GM23338 (cell line): ENCODE data around the gene RUVBL2. TPM values are rescaled to one million over a fixed set of nuclear protein-coding genes. Genes with fewer than 3 reads are reported as not detected.

Source experiments
- ATAC-seq: fragments of 200-7000 bp; cut with Tn5 transposase; 3 replicates; pipeline ENCODE4 v1.9.1; 2020
- DNase-seq: peaks from one replicate; pipeline ENCODE4 v3.0.0-alpha.2; 2015; ENCODE audit warnings: low spot score
- H2AFZ ChIP-seq: fragments of 200-600 bp; sonication (generic); 2 replicates; pipeline ENCODE4 v1.8.0; 2016; ENCODE audit warnings: antibody characterized with exemption, mild to moderate bottlenecking, moderate library complexity
- H3F3A ChIP-seq: fragments of 200-600 bp; sonication (generic); replicated peaks from 2 replicates; pipeline ENCODE4 v1.8.0; 2017; ENCODE audit warnings: antibody characterized with exemption, mixed run types, low read depth
- H3K27ac ChIP-seq: fragments of 200-600 bp; sonication (generic); 2 replicates; pipeline ENCODE4 v1.6.1; 2016; ENCODE audit warnings: low read depth
- H3K27me3 ChIP-seq: fragments of 200-600 bp; sonication (generic); 2 replicates; pipeline ENCODE4 v1.8.0; 2016; ENCODE audit warnings: mild to moderate bottlenecking, mixed run types, moderate library complexity; ENCODE audit not compliant: insufficient read depth
- H3K36me3 ChIP-seq: fragments of 200-600 bp; sonication (generic); 2 replicates; pipeline ENCODE4 v1.8.0; 2016; ENCODE audit warnings: mild to moderate bottlenecking; ENCODE audit not compliant: insufficient read depth
- H3K4me1 ChIP-seq: fragments of 200-600 bp; sonication (generic); 2 replicates; pipeline ENCODE4 v1.8.0; 2016; ENCODE audit warnings: mild to moderate bottlenecking, moderate library complexity; ENCODE audit not compliant: insufficient read depth
- H3K4me2 ChIP-seq: fragments of 200-600 bp; sonication (generic); 2 replicates; pipeline ENCODE4 v1.7.1; 2017; ENCODE audit warnings: mixed run types
- H3K4me3 ChIP-seq: fragments of 200-600 bp; sonication (generic); 2 replicates; pipeline ENCODE4 v1.6.1; 2016; ENCODE audit warnings: mixed run types
- H3K79me2 ChIP-seq: fragments of 200-600 bp; sonication (generic); replicated peaks from 2 replicates; pipeline ENCODE4 v1.8.0; 2017; ENCODE audit warnings: mild to moderate bottlenecking; ENCODE audit not compliant: insufficient read depth
- H3K9me2 ChIP-seq: fragments of 200-600 bp; sonication (generic); 2 replicates; pipeline ENCODE4 v1.8.0; 2017; ENCODE audit not compliant: insufficient read depth
- H4K20me1 ChIP-seq: fragments of 200-600 bp; sonication (generic); replicated peaks from 2 replicates; pipeline ENCODE4 v1.8.0; 2017; ENCODE audit warnings: mild to moderate bottlenecking; ENCODE audit not compliant: insufficient read depth
- H3K27ac Mint-ChIP-seq: 2 replicates; pipeline ENCODE4 v1.8.0; 2020; ENCODE audit warnings: inconsistent platforms, mild to moderate bottlenecking, moderate library complexity, mixed read lengths
- H3K27me3 Mint-ChIP-seq: 3 replicates; pipeline ENCODE4 v1.8.0; 2022; ENCODE audit warnings: low read depth, mild to moderate bottlenecking, moderate library complexity, mixed read lengths, inconsistent platforms; ENCODE audit not compliant: insufficient read depth, poor library complexity
- H3K36me3 Mint-ChIP-seq: 3 replicates; pipeline ENCODE4 v1.8.0; 2021; ENCODE audit warnings: low read depth, mild to moderate bottlenecking, inconsistent platforms, moderate library complexity, mixed read lengths
- H3K4me1 Mint-ChIP-seq: 3 replicates; pipeline ENCODE4 v1.8.0; 2020; ENCODE audit warnings: mild to moderate bottlenecking, inconsistent platforms, mixed read lengths
- H3K4me3 Mint-ChIP-seq: 3 replicates; pipeline ENCODE4 v1.8.0; 2021; ENCODE audit warnings: moderate library complexity, mild to moderate bottlenecking, inconsistent platforms, mixed read lengths
- H3K9me3 Mint-ChIP-seq: 3 replicates; pipeline ENCODE4 v1.8.0; 2020; ENCODE audit warnings: moderate library complexity, mild to moderate bottlenecking, inconsistent platforms, mixed read lengths
- CREB1 ChIP-seq: fragments of 250-450 bp; sonication (Bioruptor Pico); IDR thresholded peaks from 2 replicates; pipeline ENCODE4 v1.5.0; 2020; ENCODE audit warnings: low read depth, mild to moderate bottlenecking, moderate library complexity
- CTCF ChIP-seq, 2 experiments: fragments of 200-600 bp in 1 of 2; sonication (generic) in 1 of 2; conservative IDR thresholded peaks; 2 replicates each; pipeline versions ENCODE4 v1.5.1 to v1.6.1; 2016 to 2017; ENCODE audit warnings: antibody characterized with exemption in 2 of 2, low read depth in 2 of 2, mild to moderate bottlenecking in 2 of 2, moderate library complexity in 1 of 2
- NANOG ChIP-seq: IDR thresholded peaks from 2 replicates; pipeline ENCODE4 v1.6.1; 2016; ENCODE audit warnings: antibody characterized with exemption, borderline replicate concordance
- STAT1 ChIP-seq: IDR thresholded peaks from one replicate; pipeline ENCODE4 v1.6.1; 2016; ENCODE audit warnings: antibody characterized with exemption; ENCODE audit not compliant: unreplicated experiment
- ZNF114 ChIP-seq: fragments of 250-450 bp; sonication (Bioruptor Pico); IDR thresholded peaks from 2 replicates; pipeline ENCODE4 v1.5.0; 2020; ENCODE audit warnings: mild to moderate bottlenecking, moderate library complexity
- ZNF331 ChIP-seq: fragments of 250-450 bp; sonication (Bioruptor Pico); IDR thresholded peaks from 2 replicates; pipeline ENCODE4 v1.5.0; 2020; ENCODE audit warnings: low read depth, mild to moderate bottlenecking, moderate library complexity
- ZNF462 ChIP-seq: fragments of 250-450 bp; sonication (Bioruptor Pico); IDR thresholded peaks from 2 replicates; pipeline ENCODE4 v1.5.0; 2020; ENCODE audit warnings: mild to moderate bottlenecking, moderate library complexity
- polyA plus RNA-seq: library from polyadenylated mRNA; unstranded; fragments of >200 nt; fragmentation: Nextera tagmentation; extraction: Ambion mirVana; gene quantifications from 2 replicates; pipeline ENCODE4 v1.2.1, GENCODE V29; 2016
- total RNA-seq: library from RNA; depleted of rRNA; stranded (reverse); fragments of >200 nt; shearing (Covaris generic); gene quantifications from 2 replicates; pipeline ENCODE4 v1.2.3, GENCODE V29; 2014

The RUVBL2 gene
- total and polyA plus RNA-seq, 2 experiments from 2014 or later, result 196 to 252 TPM

- no peak for TF ChIP-seq ZNF462 (CRISPR knock-in tag)
- no peak for TF ChIP-seq NANOG
Observed at GRCh38 chr19:48988286-48988685, 5.4 kb upstream of the RUVBL2 start (continued).

GRCh38 chr19:48988860-48989259 lies 4.8 kb upstream of the RUVBL2 start:
- Histone ChIP-seq H3K27me3 (no peaks in the 10 kb centered on the region), H3K4me3 (no peak overlapping the region), H3K4me2 (no peak overlapping the region), H3K4me1 (peaks cover 7% of the 10 kb centered on the region; the same call in 1 of the 2 replicates), H4K20me1 (peaks cover 10% of the 10 kb centered on the region), H3K36me3 (peaks cover 6% of the 10 kb centered on the region), H3F3A (0 out of 2 replicates have a peak, but pooled peaks cover 3% of the 10 kb centered on the region), H3K27ac (no peak overlapping the region), H2AFZ (no peak overlapping the region), H3K9me2 (no peaks in the 10 kb centered on the region), H3K79me2 (peaks cover 16% of the 10 kb centered on the region; the same call in 1 of the 2 replicates)
- no peak for ATAC-seq
- Mint-ChIP-seq H3K9me3 (no peaks in the 10 kb centered on the region), H3K27ac (no peak overlapping the region), H3K27me3 (peaks cover 11% of the 10 kb centered on the region), H3K36me3 (peaks cover 47% of the 10 kb centered on the region), H3K4me1 (peaks cover 13% of the 10 kb centered on the region; the same call in 2 of the 3 replicates), H3K4me3 (no peak overlapping the region; the same call in 2 of the 3 replicates)
- DNase-seq, result no peak
- TF ChIP-seq STAT1, result no peak
- TF ChIP-seq NANOG, result no peak
- TF ChIP-seq ZNF114 (CRISPR knock-in tag), result no peak
- TF ChIP-seq CTCF (conservative IDR thresholded peaks at IDR 0.05; ENCODE audit: low read depth in 2 of 2), result no peak
- TF ChIP-seq ZNF331 (CRISPR knock-in tag), result no peak
- TF ChIP-seq ZNF462 (CRISPR knock-in tag), result no peak
- no peak for TF ChIP-seq CREB1 (CRISPR knock-in tag)
